ENCODE results near the gene RAD18. TPM values are rescaled to one million over a fixed set of nuclear protein-coding genes. Genes with fewer than 3 reads are reported as not detected.

Gene RAD18
- total RNA-seq, 1 donor from 2014 or later = 7.6 TPM

- Histone ChIP-seq H3K27me3 (ENCODE audit: control insufficient read depth, insufficient read depth, low read length) (no peaks in the 10 kb centered on the region), H3K4me3 (ENCODE audit: low read depth, low read length) (no peak overlapping the region), H3K36me3 (ENCODE audit: control insufficient read depth, insufficient read depth, low read length) (no peaks in the 10 kb centered on the region)
- no peak for TF ChIP-seq CTCF (IDR thresholded peaks at IDR 0.05; ENCODE audit: insufficient read depth, low read length, poor library complexity, severe bottlenecking)
- no peak for DNase-seq (ENCODE audit: low read depth)
These were observed 17.2 kb downstream of the RAD18 start for GRCh38 chr3:8945890-8946600.

- Histone ChIP-seq H3K36me3 (ENCODE audit: control insufficient read depth, insufficient read depth, low read length) (no peaks in the 10 kb centered on the region), H3K4me3 (ENCODE audit: low read depth, low read length) (no peak overlapping the region), H3K27me3 (ENCODE audit: control insufficient read depth, insufficient read depth, low read length) (no peaks in the 10 kb centered on the region)
- no peak for DNase-seq (ENCODE audit: low read depth)
- no peak for TF ChIP-seq CTCF (IDR thresholded peaks at IDR 0.05; ENCODE audit: insufficient read depth, low read length, poor library complexity, severe bottlenecking)
These were observed 20.4 kb downstream of the RAD18 start for GRCh38 chr3:8942746-8943488.

- no peak for DNase-seq (ENCODE audit: low read depth)
- no peaks in the 10 kb centered on the region for H3K27me3 ChIP-seq (ENCODE audit: control insufficient read depth, insufficient read depth, low read length)
- H3K36me3 ChIP-seq (ENCODE audit: control insufficient read depth, insufficient read depth, low read length) = no peaks in the 10 kb centered on the region
- TF ChIP-seq CTCF (IDR thresholded peaks at IDR 0.05; ENCODE audit: insufficient read depth, low read length, poor library complexity, severe bottlenecking) = no peak
- H3K4me3 ChIP-seq (ENCODE audit: low read depth, low read length) = no peak overlapping the region
These were observed 21.2 kb downstream of the RAD18 start for GRCh38 chr3:8942115-8942514.

- TF ChIP-seq CTCF (IDR thresholded peaks at IDR 0.05; ENCODE audit: insufficient read depth, low read length, poor library complexity, severe bottlenecking) = peak; percentile 27
- DNase-seq (ENCODE audit: low read depth) = no peak
- no peaks in the 10 kb centered on the region for H3K27me3 ChIP-seq (ENCODE audit: control insufficient read depth, insufficient read depth, low read length)
- no peak overlapping the region for H3K4me3 ChIP-seq (ENCODE audit: low read depth, low read length)
- no peaks in the 10 kb centered on the region for H3K36me3 ChIP-seq (ENCODE audit: control insufficient read depth, insufficient read depth, low read length)
These were observed 25.3 kb downstream of the RAD18 start for GRCh38 chr3:8938021-8938420.

DNA sequence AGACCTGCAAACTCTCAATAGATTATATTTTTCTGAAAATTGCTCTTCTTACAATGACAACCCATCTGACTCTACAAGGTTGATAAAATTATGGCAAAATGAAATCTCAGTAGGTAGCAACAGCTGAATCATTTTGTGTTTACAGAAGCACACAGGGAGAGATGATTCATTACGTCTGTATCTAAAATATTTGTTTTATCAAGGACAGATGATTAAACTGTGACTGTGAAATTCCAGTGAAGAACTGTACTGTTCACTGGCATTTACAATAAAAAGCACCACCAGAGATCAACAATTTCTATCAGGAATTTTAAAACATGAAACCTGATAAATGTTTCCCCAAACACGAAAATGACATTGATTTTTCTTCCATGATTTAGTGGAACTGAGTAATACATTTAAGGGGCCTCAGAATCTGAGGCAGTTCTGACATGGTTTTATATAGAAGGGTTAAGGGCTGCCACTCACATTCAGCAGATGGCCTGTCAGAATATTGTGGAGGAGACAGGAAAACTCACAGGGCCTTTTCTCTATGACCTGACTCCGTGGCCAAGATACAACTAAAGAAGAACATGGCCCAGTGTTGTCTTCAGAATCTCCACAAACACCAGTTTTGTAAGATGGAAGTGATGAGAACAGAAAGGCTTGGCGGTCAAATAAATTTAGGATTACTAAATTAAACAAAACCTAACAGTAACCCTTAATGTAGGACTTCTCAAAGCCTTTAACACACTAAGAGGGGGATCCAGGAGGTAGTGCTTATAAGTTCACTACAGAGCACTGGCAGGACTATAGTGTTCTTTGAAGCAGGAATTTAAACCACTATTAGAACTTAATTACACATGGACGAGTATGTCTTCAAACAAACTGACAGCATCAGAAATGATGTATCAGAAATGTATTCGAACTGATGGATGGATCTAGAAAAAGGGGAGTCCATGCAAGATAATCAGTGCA, 25.9 kb downstream of the RAD18 start:
- Histone ChIP-seq H3K4me3 (ENCODE audit: low read depth, low read length) (no peak overlapping the region), H3K27me3 (ENCODE audit: control insufficient read depth, insufficient read depth, low read length) (no peaks in the 10 kb centered on the region), H3K36me3 (ENCODE audit: control insufficient read depth, insufficient read depth, low read length) (no peaks in the 10 kb centered on the region)
- TF ChIP-seq CTCF (IDR thresholded peaks at IDR 0.05; ENCODE audit: insufficient read depth, low read length, poor library complexity, severe bottlenecking) = no peak
- DNase-seq (ENCODE audit: low read depth) = peak; percentile 69

All from kidney epithelial cell (primary cell).